ENCODE measurements around the gene IL1R1. TPM values are rescaled to one million over a fixed set of nuclear protein-coding genes. Genes with fewer than 3 reads are reported as not detected.
"Not testable (repeated sequence)": the region's sequence is repeated elsewhere in the genome, so short reads cannot be mapped to it uniquely, and the experiment has no call there.

IL1R1 gene
- total RNA-seq, 4 donors from 2014 or later = 51.1 to 141 (median 70.9) TPM

DNA sequence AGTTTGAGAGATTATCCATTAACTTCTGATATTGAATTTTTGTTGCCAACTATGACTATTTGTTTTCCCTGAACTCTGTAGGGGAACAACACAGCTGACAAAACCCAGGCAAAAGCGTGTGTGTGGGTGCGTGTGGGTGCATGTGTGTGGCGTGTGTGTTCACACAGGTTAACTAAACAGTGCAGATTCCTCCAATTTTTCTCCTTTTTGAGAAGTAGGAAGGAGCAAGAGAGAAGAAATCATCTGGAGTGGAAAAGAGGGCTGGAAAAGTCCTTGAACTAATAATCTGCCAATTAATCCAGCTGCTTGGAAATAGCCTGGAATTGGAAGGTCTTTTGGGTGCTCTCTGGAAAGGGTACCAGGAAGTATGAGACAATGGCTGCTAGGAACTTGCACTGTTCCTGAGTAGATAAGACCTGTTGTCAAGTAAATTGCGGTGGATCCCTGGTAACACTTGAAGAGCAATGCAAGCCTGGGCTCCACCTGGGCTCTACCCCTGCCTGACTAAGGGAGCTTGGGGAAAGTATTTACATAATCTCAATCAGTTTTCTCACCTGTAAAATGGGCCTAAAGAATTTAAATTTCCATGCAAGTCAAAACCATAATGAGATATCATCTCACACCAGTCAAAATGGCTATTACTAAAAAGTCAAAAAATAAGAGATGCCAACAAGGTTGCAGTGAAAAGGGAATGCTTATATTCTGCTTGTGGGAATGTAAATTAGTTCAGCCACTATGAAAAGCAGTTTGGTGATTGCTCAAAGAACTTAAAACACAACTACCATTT is 40.5 kb upstream of the IL1R1 start:
- no peak overlapping the region for H3K4me3 ChIP-seq
- no peaks in the 10 kb centered on the region for H3K9me3 ChIP-seq
- H3K27ac ChIP-seq = no peak overlapping the region
- no peak for ATAC-seq
- 80 to 90% methylated on average over 2 to 4 of the region's 4 CpGs for WGBS, 2 donors (ENCODE audit: low coverage in 1 of 2)
- H3K4me1 ChIP-seq = peaks cover 0 to 31% (median 5%) of the 10 kb centered on the region in 3 donors
- H3K27me3 ChIP-seq = no peaks in the 10 kb centered on the region
- TF ChIP-seq POLR2AphosphoS5 (IDR thresholded peaks at IDR 0.05) = peak; percentile 24
- TF ChIP-seq, protein P1, sequence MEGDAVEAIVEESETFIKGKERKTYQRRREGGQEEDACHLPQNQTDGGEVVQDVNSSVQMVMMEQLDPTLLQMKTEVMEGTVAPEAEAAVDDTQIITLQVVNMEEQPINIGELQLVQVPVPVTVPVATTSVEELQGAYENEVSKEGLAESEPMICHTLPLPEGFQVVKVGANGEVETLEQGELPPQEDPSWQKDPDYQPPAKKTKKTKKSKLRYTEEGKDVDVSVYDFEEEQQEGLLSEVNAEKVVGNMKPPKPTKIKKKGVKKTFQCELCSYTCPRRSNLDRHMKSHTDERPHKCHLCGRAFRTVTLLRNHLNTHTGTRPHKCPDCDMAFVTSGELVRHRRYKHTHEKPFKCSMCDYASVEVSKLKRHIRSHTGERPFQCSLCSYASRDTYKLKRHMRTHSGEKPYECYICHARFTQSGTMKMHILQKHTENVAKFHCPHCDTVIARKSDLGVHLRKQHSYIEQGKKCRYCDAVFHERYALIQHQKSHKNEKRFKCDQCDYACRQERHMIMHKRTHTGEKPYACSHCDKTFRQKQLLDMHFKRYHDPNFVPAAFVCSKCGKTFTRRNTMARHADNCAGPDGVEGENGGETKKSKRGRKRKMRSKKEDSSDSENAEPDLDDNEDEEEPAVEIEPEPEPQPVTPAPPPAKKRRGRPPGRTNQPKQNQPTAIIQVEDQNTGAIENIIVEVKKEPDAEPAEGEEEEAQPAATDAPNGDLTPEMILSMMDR (IDR thresholded peaks at IDR 0.05) = no peak
- no peaks in the 10 kb centered on the region for H3K36me3 ChIP-seq

DNA sequence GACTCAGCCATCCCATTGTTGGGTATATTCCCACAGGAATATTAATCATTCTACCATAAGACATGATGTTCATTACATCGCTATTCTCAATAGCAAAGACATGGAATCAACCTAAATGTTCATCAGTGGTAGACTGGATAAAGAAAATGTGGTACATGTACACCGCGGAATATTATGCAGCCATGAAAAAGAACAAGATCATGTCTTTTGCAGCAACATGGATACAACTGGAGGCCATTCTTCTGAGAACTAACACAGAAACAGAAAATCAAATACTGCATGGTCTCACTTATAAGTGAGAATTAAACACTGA is 40.0 kb upstream of the IL1R1 start:
- not testable (repeated sequence) for H3K9me3 ChIP-seq, ATAC-seq, H3K4me3 ChIP-seq, H3K27ac ChIP-seq, H3K27me3 ChIP-seq, H3K36me3 ChIP-seq
- peaks cover 0 to 31% (median 5%) of the 10 kb centered on the region in 3 donors for H3K4me1 ChIP-seq
- 64 to 89% methylated on average over 3 of the region's 3 CpGs for WGBS, 2 donors (ENCODE audit: low coverage in 1 of 2)

DNA sequence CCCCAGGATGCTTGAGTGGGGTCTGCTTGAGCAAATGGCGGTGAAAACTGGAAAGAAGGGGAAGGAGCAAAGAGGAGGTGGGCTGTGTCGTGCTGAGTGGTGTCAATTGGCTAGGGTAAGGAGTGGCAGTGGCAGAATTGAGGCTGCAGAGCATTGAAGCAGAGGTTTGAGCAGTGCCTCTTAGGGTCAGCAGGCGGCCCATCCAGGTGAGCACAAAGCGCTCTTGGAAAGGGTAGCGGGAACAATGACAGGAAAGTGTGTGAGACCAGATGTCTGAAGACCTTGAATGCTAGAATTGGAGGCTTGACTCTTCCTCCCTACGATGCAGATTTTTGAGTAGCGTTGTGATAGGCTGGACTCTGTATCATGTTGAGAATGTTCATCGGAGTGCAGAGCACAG is 39.3 kb upstream of the IL1R1 start:
- no peaks in the 10 kb centered on the region for H3K36me3 ChIP-seq
- 90 to 92% methylated on average over 5 to 8 of the region's 8 CpGs for WGBS, 2 donors (ENCODE audit: low coverage in 1 of 2)
- no peaks in the 10 kb centered on the region for H3K27me3 ChIP-seq
- no peak for ATAC-seq
- H3K4me3 ChIP-seq = no peak overlapping the region
- no peak for TF ChIP-seq POLR2AphosphoS5 (IDR thresholded peaks at IDR 0.05)
- TF ChIP-seq POLR2A (IDR thresholded peaks at IDR 0.05) = no peak
- no peak for TF ChIP-seq EP300 (IDR thresholded peaks at IDR 0.05)
- TF ChIP-seq, protein P1 (IDR thresholded peaks at IDR 0.05) = no peak
- H3K4me1 ChIP-seq = peaks cover 0 to 31% (median 5%) of the 10 kb centered on the region in 3 donors
- peak overlapping the region in 2 of 4 donors; percentile 72 to 77 for H3K27ac ChIP-seq
- H3K9me3 ChIP-seq = no peaks in the 10 kb centered on the region

DNA sequence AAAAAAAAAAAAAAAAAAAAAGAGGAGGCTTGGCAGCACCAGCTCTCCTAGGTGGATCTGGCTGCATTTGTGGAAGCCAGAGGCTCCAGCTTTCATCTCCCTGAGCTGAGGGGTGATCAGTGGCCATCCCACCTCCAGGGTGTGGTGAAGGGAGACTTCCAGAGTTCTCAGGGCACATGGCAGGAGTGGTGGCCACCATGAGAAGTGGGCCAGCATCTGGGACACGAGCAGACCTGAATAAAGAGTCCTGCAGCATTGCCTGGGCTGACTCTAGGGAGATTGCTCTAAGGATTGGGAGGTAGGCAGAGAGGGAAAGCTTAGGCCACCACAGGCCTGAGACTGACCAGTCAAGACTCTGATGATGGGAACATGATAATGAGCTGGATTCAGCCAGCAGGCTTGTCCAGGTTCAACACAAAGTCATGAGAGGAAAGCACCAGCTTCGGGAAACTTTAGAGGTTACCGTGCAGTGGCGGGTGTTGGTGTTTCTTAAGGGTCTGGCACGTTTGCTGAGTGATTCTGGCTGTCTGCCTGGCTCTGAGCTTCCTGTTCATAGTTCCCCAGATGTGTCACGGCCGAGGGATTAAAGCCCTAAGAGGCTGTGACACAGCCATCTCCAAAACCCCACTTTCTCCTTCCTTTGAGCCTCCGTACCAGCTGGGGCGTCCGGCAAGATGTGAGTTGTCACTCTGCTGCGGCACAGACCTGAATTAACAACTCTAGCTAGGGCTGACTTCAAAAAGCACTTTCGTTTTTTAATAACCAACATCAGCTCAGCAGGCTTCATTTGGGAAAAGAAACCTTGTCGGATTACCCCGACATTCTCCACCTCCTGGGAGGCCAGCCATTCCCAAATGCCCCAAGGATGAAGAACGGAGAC is 38.3 kb upstream of the IL1R1 start:
- Histone ChIP-seq H3K4me1 (peaks cover 0 to 31% (median 5%) of the 10 kb centered on the region in 3 donors), H3K36me3 (no peaks in the 10 kb centered on the region), H3K27me3 (no peaks in the 10 kb centered on the region), H3K4me3 (peak overlapping the region; percentile 48 to 53), H3K9me3 (no peaks in the 10 kb centered on the region), H3K27ac (peak overlapping the region; percentile 72 to 86 (median 75))
- WGBS, 2 donors (ENCODE audit: low coverage in 1 of 2) = 10 to 15% methylated on average over 5 to 13 of the region's 15 CpGs
- peak; percentile 86 for ATAC-seq
- TF ChIP-seq EP300 (IDR thresholded peaks at IDR 0.05) (no peak), POLR2AphosphoS5 (IDR thresholded peaks at IDR 0.05) (peak; percentile 92)

DNA sequence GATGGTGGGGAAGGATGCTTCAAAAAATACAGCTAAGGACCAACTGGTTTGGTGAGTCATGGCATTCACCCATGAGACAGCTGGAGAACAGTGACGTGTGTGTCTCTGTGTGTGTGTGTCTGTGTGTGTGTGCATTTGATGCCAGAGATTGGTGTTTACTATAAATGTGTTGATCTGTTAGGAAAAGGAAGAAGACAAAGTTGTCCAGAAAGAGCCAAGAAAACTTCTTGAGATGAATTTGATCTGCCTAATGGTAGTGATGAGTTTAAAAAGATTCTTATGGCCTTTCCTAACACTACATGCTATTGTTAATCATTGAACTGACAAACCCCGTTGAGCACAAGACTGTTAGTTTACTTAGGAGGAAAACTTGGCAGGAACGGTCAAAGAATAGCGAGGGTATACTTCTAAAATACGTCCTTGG is 36.4 kb upstream of the IL1R1 start:
- no peak for ATAC-seq
- no peaks in the 10 kb centered on the region for H3K9me3 ChIP-seq
- TF ChIP-seq POLR2A (IDR thresholded peaks at IDR 0.05) (no peak), POLR2AphosphoS5 (IDR thresholded peaks at IDR 0.05) (peak; percentile 5)
- H3K4me1 ChIP-seq = peaks cover 0 to 31% (median 5%) of the 10 kb centered on the region in 3 donors
- no peaks in the 10 kb centered on the region for H3K27me3 ChIP-seq
- no peaks in the 10 kb centered on the region for H3K36me3 ChIP-seq
- WGBS, 2 donors (ENCODE audit: low coverage in 1 of 2) = 24 to 61% methylated on average over 5 of the region's 5 CpGs
- peak overlapping the region in 1 of 2 donors; percentile 48 for H3K4me3 ChIP-seq
- peak overlapping the region in 3 of 4 donors; percentile 25 to 72 (median 35) for H3K27ac ChIP-seq

DNA sequence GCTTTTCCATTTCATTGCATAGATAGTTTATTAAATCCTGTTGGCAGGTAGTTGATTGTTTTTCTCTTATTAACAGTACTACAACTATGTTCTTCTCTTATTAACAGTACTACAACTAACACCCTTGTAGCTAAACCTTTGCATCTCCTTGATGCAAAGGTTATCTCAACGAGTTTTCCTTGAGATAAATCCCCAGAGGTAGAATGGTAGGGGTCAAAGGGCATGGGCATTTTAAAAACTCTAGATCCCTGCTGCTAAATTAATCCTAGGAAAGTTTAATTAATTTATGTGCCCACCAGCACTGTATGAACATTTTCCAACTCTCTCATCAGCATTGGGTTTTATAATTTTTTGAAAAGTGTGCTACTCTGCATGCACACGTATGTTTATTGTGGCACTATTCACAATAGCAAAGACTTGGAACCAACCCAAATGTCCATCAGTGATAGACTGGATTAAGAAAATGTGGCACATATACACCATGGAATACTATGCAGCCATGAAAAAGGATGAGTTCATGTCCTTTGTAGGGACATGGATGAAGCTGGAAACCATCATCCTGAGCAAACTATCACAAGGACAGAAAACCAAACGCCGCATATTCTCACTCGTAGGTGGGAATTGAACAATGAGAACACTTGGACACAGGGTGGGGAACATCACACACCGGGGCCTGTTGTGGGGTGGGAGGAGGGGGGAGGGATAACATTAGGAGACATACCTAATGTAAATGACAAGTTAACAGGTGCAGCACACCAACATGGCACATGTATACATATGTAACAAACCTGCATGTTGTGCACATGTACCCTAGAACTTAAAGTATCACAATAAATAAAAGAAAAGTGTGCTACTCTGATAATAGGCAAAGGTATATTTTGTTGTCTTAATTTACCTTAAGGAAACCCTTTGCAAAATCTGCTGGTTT is 35.5 kb upstream of the IL1R1 start:
- not testable (repeated sequence) for ATAC-seq, H3K36me3 ChIP-seq, H3K4me3 ChIP-seq, H3K9me3 ChIP-seq, H3K27me3 ChIP-seq
- Histone ChIP-seq H3K27ac (peak overlapping the region in 1 of 4 donors; percentile 35), H3K4me1 (peaks cover 0 to 31% (median 5%) of the 10 kb centered on the region in 3 donors)
- WGBS, 2 donors (ENCODE audit: low coverage in 1 of 2) = 73 to 85% methylated on average over 2 to 6 of the region's 6 CpGs
